Panc1 (cell line): ENCODE measurements around the gene TBC1D12.

Experiments used
- CTCF ChIP-seq: fragments of 450-650 bp; IDR thresholded peaks from 2 replicates; pipeline ENCODE4 v1.5.1; 2017; ENCODE audit warnings: mild to moderate bottlenecking
- REST ChIP-seq, 2 experiments: IDR thresholded peaks; 2 replicates each; pipeline ENCODE4 v1.6.1; 2011 to 2012; ENCODE audit warnings: low read depth in 2 of 2, control low read depth in 1 of 2, low read length in 1 of 2, mild to moderate bottlenecking in 1 of 2, moderate library complexity in 1 of 2; ENCODE audit not compliant: insufficient read depth in 1 of 2
- SIN3A ChIP-seq: IDR thresholded peaks from 2 replicates; pipeline ENCODE4 v1.6.1; 2012; ENCODE audit warnings: low read depth, mild to moderate bottlenecking, low read length, moderate library complexity, borderline replicate concordance; ENCODE audit not compliant: insufficient read depth
- TCF7L2 ChIP-seq: IDR thresholded peaks from 2 replicates; pipeline ENCODE4 v1.6.1; 2011; ENCODE audit warnings: mild to moderate bottlenecking, low read depth, low read length, inconsistent platforms

GRCh38 chr10:94358480-94358879 lies 43.9 kb upstream of the TBC1D12 start:
- TF ChIP-seq CTCF, result no peak
- TF ChIP-seq SIN3A, result no peak
- no peak for TF ChIP-seq TCF7L2
- TF ChIP-seq REST (IDR thresholded peaks at IDR 0.05; ENCODE audit: insufficient read depth in 1 of 2, low read depth in 2 of 2, low read length in 1 of 2), result no peak
